ENCODE measurements around the gene ACAA1.

The ACAA1 gene

GRCh38 chr3:38117748-38118420, 19.0 kb downstream of the ACAA1 start:
- DNase-seq, result no peak

GRCh38 chr3:38117163-38117716, 19.7 kb downstream of the ACAA1 start:
- no peak for DNase-seq

GRCh38 chr3:38116471-38117162, 20.3 kb downstream of the ACAA1 start:
- no peak for DNase-seq

- no peak for DNase-seq
Measured at GRCh38 chr3:38115645-38116427, 21.1 kb downstream of the ACAA1 start.

GRCh38 chr3:38114875-38115644, 21.9 kb downstream of the ACAA1 start:
- no peak for DNase-seq

GRCh38 chr3:38114052-38114874, 22.7 kb downstream of the ACAA1 start:
- DNase-seq, result no peak

- DNase-seq, result no peak
Measured at GRCh38 chr3:38112378-38112761, 24.6 kb downstream of the ACAA1 start.

GRCh38 chr3:38111696-38112377, 25.1 kb downstream of the ACAA1 start:
- no peak for DNase-seq

GRCh38 chr3:38111201-38111600, 25.7 kb downstream of the ACAA1 start:
- DNase-seq, result no peak

GRCh38 chr3:38110314-38111050, 26.4 kb downstream of the ACAA1 start:
- DNase-seq, result no peak

- no peak for DNase-seq
Measured at GRCh38 chr3:38109580-38110313, 27.2 kb downstream of the ACAA1 start.

- DNase-seq, result no peak
Measured at GRCh38 chr3:38108649-38109579, 28.0 kb downstream of the ACAA1 start.

GRCh38 chr3:38107911-38108648, 28.8 kb downstream of the ACAA1 start:
- no peak for DNase-seq

GRCh38 chr3:38105525-38105924, 31.4 kb downstream of the ACAA1 start:
- no peak for DNase-seq

GRCh38 chr3:38102444-38102814, 34.5 kb downstream of the ACAA1 start:
- no peak for DNase-seq

- DNase-seq, result no peak
Measured at GRCh38 chr3:38101811-38102443, 35.0 kb downstream of the ACAA1 start.

- no peak for DNase-seq
Measured at GRCh38 chr3:38100498-38100897, 36.4 kb downstream of the ACAA1 start.
